ENCODE measurements around the gene S100A11. TPM values are rescaled to one million over a fixed set of nuclear protein-coding genes. Genes with fewer than 3 reads are reported as not detected.

S100A11 gene
- total and polyA plus RNA-seq, 9 of the 15 experiments (the other 6 are each of a cell fraction or from before 2014, with no cell fraction given), result 131 to 808 (median 235) TPM

DNA sequence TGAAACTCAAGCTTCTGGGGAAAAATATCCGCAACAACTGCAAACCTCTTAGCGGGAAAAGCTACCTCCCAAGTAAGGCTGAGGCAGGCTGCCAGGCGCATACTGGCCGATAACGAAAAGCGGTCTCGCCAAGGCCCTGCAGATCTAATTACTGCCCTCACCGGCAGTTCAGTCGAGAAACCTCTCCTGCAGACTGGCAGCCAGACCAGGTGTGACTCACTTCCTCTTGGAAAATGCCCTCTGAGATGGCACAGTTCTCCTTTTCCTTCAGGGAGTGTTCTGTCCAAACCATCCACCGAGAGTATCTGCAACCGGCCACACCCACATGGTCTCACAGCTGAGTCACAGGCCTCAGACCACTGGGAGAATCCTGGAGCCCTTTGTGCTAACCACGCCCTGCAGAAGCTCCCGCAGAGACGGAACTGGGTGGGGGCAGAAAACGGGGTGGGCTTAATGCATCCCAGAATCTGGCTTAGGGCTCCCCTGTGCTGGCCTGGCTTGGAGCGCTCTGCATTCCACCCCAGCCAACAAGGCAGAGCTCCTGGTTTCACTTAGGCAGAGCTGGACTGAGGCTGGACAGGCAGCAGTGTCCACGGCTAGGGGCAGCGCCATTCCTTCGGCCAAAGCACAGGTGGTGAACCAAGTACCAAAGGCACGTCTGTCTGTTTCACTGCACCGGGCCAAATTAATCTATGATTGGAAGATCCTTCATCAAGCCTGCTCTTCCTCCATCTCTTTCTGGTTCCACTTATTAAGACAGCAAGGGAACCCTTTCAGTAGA, 44.3 kb downstream of the S100A11 start (continued):
- TF ChIP-seq MEF2A (IDR thresholded peaks at IDR 0.05; ENCODE audit: control insufficient read depth, low read depth, low read length) (no peak), ARID1B (IDR thresholded peaks at IDR 0.05) (peak; percentile 33), HDAC1 (IDR thresholded peaks at IDR 0.05) (0 out of 4 replicates have a peak, but pooled peaks of 1 of the 2 experiments have one; percentile 30), NFATC3 (IDR thresholded peaks at IDR 0.05) (no peak), TRIM25 (IDR thresholded peaks at IDR 0.05; ENCODE audit: borderline replicate concordance) (no peak), KDM1A (IDR thresholded peaks at IDR 0.05) (no peak), RNF2 (IDR thresholded peaks at IDR 0.05) (peak; percentile 79; the same call in 1 of the 2 replicates), ADNP (tag; IDR thresholded peaks at IDR 0.05) (no peak), HDAC6 (IDR thresholded peaks at IDR 0.05; ENCODE audit: low read depth, low read length) (no peak), ZNF212 (CRISPR knock-in tag; IDR thresholded peaks at IDR 0.05) (no peak), GATA2 (CRISPR knock-in tag; IDR thresholded peaks at IDR 0.05) (no peak), CBFA2T3 (IDR thresholded peaks at IDR 0.05) (0 out of 2 replicates have a peak, but pooled peaks have one; percentile 5), SUPT5H (IDR thresholded peaks at IDR 0.05) (no peak), TBL1XR1 (IDR thresholded peaks at IDR 0.05; ENCODE audit: low read length in 2 of 2) (no peak), TFAP4 (CRISPR knock-in tag; IDR thresholded peaks at IDR 0.05; ENCODE audit: borderline replicate concordance) (peak; percentile 68)
- TF ChIP-seq, protein P1, sequence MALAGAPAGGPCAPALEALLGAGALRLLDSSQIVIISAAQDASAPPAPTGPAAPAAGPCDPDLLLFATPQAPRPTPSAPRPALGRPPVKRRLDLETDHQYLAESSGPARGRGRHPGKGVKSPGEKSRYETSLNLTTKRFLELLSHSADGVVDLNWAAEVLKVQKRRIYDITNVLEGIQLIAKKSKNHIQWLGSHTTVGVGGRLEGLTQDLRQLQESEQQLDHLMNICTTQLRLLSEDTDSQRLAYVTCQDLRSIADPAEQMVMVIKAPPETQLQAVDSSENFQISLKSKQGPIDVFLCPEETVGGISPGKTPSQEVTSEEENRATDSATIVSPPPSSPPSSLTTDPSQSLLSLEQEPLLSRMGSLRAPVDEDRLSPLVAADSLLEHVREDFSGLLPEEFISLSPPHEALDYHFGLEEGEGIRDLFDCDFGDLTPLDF (CRISPR knock-in tag; IDR thresholded peaks at IDR 0.05), result no peak
